ENCODE results near the gene B3GNT9. TPM values are rescaled to one million over a fixed set of nuclear protein-coding genes. Genes with fewer than 3 reads are reported as not detected.
A peak's percentile ranks its signal among the peaks of the same experiment; 100 is the strongest.

Gene B3GNT9, protein sequence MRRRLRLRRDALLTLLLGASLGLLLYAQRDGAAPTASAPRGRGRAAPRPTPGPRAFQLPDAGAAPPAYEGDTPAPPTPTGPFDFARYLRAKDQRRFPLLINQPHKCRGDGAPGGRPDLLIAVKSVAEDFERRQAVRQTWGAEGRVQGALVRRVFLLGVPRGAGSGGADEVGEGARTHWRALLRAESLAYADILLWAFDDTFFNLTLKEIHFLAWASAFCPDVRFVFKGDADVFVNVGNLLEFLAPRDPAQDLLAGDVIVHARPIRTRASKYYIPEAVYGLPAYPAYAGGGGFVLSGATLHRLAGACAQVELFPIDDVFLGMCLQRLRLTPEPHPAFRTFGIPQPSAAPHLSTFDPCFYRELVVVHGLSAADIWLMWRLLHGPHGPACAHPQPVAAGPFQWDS
- total RNA-seq (2012; rRNA removed) = 20.8 and 21.4 TPM in 2 replicates

DNA sequence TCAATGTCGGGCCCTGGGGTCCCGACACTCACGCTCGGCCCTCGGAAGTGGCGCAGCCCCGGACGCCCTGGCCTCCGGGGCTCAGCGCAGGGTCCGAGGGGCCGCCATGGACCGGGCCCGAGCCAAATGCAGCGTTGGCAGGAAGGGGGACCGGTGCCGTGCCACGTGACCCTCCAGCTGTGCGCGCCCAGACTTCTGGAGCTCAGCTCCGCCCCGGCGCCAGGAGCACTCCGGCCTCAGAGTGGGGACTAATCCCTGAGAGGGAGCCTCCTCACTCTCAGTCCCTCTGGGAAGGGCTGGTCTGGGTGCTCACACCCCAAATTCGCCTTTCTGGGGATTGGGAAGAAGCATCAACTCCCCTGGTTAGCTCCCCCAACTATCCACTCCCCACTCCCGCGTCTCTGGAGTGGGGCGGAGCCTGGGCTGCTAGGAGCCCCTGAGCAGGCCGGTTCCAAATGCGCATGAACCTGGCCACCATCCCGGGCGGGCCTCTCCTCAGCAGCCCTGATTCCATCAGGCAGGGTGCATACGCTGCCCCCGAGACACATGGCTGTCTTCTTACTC is at the start of gene B3GNT9:
Gene B3GNT9, minus strand, starts transcription at position 166 of the 564 bp plus-strand sequence. CDS start 513 bp downstream, outside the sequence.
- Histone ChIP-seq H3K9me3 (replicated peaks; ENCODE audit: low read length) (no peaks in the 10 kb centered on the region), H3K36me3 (ENCODE audit: insufficient read depth, low read length) (peaks cover 35% of the 10 kb centered on the region), H3K9ac (ENCODE audit: low read depth, low read length) (peak within 1 kb of the TSS; percentile 93), H3K4me2 (ENCODE audit: low read length) (peak within 1 kb of the TSS; percentile 90), H3K4me1 (ENCODE audit: control insufficient read depth, insufficient read depth, low read length) (peaks cover 21% of the 10 kb centered on the region), H3K27me3 (ENCODE audit: control insufficient read depth, insufficient read depth, low read length) (no peaks in the 10 kb centered on the region), H3K4me3 (ENCODE audit: low read length) (peak within 1 kb of the TSS; percentile 89)

DNA sequence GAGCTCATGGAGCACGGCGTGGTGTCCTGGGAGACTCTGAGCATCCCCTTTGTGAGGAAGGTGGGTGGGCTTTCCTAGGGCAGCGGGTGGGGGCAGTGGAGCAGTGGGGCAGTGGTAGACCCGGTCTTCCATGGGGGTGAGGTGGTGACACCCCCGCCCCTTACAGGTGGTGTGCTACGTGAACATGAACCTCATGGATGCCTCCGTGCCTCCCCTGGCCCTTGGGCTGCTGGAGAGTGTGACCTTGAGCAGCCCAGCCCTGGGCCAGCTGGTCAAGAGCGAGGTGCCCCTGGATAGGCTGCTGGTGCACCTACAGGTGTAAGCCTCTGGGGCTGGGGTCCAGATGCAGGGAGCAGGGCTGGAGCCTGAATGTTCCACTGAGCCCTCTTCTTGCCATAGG is 49.7 kb upstream of the B3GNT9 start:
- no peak overlapping the region for H3K4me3 ChIP-seq (ENCODE audit: low read length)
- no peaks in the 10 kb centered on the region for H3K27me3 ChIP-seq (ENCODE audit: control insufficient read depth, insufficient read depth, low read length)
- peaks cover 57% of the 10 kb centered on the region for H3K36me3 ChIP-seq (ENCODE audit: insufficient read depth, low read length)
- no peaks in the 10 kb centered on the region for H3K4me1 ChIP-seq (ENCODE audit: control insufficient read depth, insufficient read depth, low read length)
- no peak overlapping the region for H3K9ac ChIP-seq (ENCODE audit: low read depth, low read length)
- H3K4me2 ChIP-seq (ENCODE audit: low read length) = no peak overlapping the region
- no peaks in the 10 kb centered on the region for H3K9me3 ChIP-seq (replicated peaks; ENCODE audit: low read length)

DNA sequence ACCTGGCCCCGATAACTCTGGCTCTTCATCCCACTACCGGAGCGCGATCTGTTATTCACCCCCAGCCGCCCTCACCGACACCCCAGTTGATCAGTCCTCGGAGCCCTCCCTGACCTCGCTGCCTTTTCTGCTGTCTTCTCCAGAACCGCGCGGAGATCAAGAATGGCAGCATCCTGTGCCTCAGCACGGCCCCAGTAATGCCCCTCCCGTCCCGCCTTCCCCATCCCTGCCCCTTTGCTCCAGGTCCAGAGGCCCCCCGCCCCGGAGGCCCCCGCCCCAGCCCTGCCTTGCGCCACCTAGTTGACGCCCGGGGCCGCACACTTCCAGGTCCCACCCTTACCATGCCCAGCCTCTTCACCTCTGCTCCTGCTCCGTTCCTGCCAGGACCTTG is 49.0 kb upstream of the B3GNT9 start:
- Histone ChIP-seq H3K4me3 (ENCODE audit: low read length) (no peak overlapping the region), H3K9ac (ENCODE audit: low read depth, low read length) (no peak overlapping the region), H3K27me3 (ENCODE audit: control insufficient read depth, insufficient read depth, low read length) (no peaks in the 10 kb centered on the region), H3K4me1 (ENCODE audit: control insufficient read depth, insufficient read depth, low read length) (no peaks in the 10 kb centered on the region), H3K9me3 (replicated peaks; ENCODE audit: low read length) (no peaks in the 10 kb centered on the region), H3K4me2 (ENCODE audit: low read length) (no peak overlapping the region), H3K36me3 (ENCODE audit: insufficient read depth, low read length) (peaks cover 64% of the 10 kb centered on the region)

DNA sequence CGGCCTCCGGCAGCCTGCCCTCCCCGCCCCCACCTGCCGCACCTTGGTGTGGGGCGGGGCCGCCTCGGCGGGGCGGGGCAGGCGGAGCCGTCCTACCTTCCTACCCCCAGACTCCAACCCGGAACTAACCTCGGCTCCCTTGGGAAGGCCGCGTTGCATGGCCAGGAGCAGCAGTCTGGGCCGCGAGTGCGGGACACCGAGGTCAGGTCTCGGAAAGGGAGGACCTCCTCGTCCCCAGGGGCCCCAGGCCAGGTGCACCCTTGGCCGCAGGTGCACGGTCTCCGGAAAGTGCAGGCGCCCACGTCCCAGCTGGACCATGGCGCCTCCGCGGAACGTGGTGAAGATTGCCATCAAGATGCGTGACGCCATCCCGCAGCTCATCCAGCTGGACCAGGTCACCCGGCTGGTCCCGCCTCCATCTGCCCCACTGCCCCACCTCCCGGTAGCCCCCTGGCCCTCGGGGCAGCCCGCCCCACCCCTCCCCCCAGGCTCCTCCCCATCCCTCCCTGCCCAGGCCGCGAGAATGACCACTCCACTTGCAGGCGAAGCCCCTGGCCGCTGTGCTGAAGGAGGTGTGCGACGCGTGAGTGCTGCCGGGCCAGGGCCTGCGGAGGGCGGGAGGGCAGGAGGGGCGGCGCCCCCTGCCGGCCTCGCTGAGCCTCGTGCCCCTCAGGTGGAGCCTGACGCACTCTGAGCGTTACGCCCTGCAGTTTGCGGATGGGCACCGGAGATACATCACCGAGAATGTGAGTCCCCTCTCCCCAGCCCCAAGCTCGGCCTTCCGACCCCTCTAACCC is 48.4 kb upstream of the B3GNT9 start, which contains the start of gene ELMO3:
Gene ELMO3, plus strand, starts transcription at position 121 of the 797 bp plus-strand sequence. Its CDS starts 196 bp downstream, at position 317.
- peaks cover 66% of the 10 kb centered on the region for H3K36me3 ChIP-seq (ENCODE audit: insufficient read depth, low read length)
- peaks cover 2% of the 10 kb centered on the region for H3K4me1 ChIP-seq (ENCODE audit: control insufficient read depth, insufficient read depth, low read length)
- no peak within 1 kb of the TSS for H3K9ac ChIP-seq (ENCODE audit: low read depth, low read length)
- no peaks in the 10 kb centered on the region for H3K27me3 ChIP-seq (ENCODE audit: control insufficient read depth, insufficient read depth, low read length)
- H3K9me3 ChIP-seq (replicated peaks; ENCODE audit: low read length) = no peaks in the 10 kb centered on the region
- no peak within 1 kb of the TSS for H3K4me3 ChIP-seq (ENCODE audit: low read length)
- H3K4me2 ChIP-seq (ENCODE audit: low read length) = no peak within 1 kb of the TSS

DNA sequence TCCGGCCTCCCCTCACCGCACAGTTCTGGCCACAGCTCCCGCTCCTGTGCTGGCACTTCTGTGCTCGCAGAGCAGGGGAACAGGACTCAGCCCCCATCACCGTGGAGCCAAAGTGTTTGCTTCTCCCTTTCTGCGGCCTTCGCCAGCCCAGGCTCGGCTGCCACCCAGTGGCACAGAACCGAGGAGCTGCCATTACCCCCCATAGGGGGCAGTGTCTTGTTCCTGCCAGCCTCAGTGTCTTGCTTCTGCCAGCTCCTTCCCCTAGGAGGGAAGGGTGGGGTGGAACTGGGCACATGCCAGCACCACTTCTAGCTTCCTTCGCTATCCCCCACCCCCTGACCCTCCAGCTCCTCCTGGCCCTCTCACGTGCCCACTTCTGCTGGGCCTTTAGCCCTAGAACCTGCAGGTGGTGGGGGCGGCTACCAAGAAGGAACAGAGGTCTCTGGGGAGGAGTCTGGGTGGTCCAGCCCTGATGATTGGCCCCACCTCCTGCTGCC is 47.5 kb upstream of the B3GNT9 start:
- Histone ChIP-seq H3K4me3 (ENCODE audit: low read length) (no peak overlapping the region), H3K9ac (ENCODE audit: low read depth, low read length) (no peak overlapping the region), H3K27me3 (ENCODE audit: control insufficient read depth, insufficient read depth, low read length) (no peaks in the 10 kb centered on the region), H3K4me1 (ENCODE audit: control insufficient read depth, insufficient read depth, low read length) (peaks cover 11% of the 10 kb centered on the region), H3K9me3 (replicated peaks; ENCODE audit: low read length) (no peaks in the 10 kb centered on the region), H3K4me2 (ENCODE audit: low read length) (no peak overlapping the region), H3K36me3 (ENCODE audit: insufficient read depth, low read length) (peaks cover 69% of the 10 kb centered on the region)

DNA sequence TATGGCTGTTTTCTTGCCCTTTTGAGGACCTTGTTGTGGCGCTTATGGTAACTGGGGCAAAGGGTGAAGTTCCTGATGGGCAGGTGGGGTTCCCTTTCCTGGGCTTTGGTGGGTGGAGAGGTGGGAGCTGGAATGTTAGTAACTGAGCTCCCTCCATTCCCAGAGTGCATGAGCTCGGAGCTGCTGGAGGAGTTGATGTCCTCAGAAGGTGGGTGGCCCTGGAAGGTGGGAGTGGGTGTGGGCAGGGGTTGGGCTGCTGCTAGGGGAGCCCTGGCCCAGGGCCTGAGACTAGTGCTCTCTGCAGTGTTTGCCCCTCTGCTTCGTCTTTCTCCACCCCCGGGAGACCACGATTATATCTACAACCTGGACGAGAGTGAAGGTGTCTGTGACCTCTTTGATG is 46.9 kb upstream of the B3GNT9 start:
- Histone ChIP-seq H3K4me2 (ENCODE audit: low read length) (no peak overlapping the region), H3K4me1 (ENCODE audit: control insufficient read depth, insufficient read depth, low read length) (peaks cover 16% of the 10 kb centered on the region), H3K9me3 (replicated peaks; ENCODE audit: low read length) (no peaks in the 10 kb centered on the region), H3K4me3 (ENCODE audit: low read length) (no peak overlapping the region), H3K27me3 (ENCODE audit: control insufficient read depth, insufficient read depth, low read length) (no peaks in the 10 kb centered on the region), H3K9ac (ENCODE audit: low read depth, low read length) (no peak overlapping the region), H3K36me3 (ENCODE audit: insufficient read depth, low read length) (peaks cover 73% of the 10 kb centered on the region)

DNA sequence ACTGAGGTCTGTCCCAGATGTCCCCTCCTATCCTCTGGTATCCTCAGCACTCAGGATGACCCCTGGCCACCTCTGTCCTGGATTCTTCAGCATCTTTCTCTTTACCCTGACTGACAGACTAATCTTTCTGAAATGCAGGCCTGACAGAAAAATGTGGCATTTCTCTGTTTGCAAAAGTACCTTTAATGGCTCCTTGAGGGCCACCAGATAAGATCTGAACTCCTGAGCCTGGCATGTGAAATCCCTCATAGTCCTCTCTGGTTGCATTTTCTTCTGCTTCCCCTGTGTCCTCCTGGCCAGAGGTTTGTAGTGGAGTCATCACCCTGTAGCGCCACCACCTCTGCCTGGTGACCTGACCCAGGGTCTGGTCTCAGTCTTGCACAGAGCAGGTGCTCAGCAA is 46.1 kb upstream of the B3GNT9 start:
- Histone ChIP-seq H3K4me1 (ENCODE audit: control insufficient read depth, insufficient read depth, low read length) (peaks cover 16% of the 10 kb centered on the region), H3K4me2 (ENCODE audit: low read length) (no peak overlapping the region), H3K9ac (ENCODE audit: low read depth, low read length) (no peak overlapping the region), H3K9me3 (replicated peaks; ENCODE audit: low read length) (no peaks in the 10 kb centered on the region), H3K4me3 (ENCODE audit: low read length) (no peak overlapping the region), H3K27me3 (ENCODE audit: control insufficient read depth, insufficient read depth, low read length) (no peaks in the 10 kb centered on the region), H3K36me3 (ENCODE audit: insufficient read depth, low read length) (peaks cover 73% of the 10 kb centered on the region)

DNA sequence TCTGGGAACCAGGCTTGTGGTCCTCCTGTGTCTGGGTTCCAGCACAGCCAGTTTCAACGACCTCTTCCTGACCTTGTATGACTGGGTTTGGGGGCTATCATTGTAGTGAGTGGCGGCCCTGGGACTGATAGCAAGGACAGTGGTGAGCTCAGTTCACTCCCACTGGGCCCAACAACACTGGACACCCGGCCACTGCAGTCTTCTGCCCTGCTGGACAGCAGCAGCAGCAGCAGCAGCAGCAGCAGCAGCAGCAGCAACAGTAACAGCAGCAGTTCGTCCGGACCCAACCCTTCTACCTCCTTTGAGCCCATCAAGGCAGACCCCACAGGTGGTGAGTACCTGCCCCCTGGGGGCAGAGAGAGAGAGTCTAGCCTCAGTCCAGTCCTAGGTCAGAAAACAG is 44.9 kb upstream of the B3GNT9 start:
- H3K9ac ChIP-seq (ENCODE audit: low read depth, low read length) = no peak overlapping the region
- H3K36me3 ChIP-seq (ENCODE audit: insufficient read depth, low read length) = peaks cover 64% of the 10 kb centered on the region
- H3K9me3 ChIP-seq (replicated peaks; ENCODE audit: low read length) = no peaks in the 10 kb centered on the region
- peaks cover 22% of the 10 kb centered on the region for H3K4me1 ChIP-seq (ENCODE audit: control insufficient read depth, insufficient read depth, low read length)
- no peak overlapping the region for H3K4me2 ChIP-seq (ENCODE audit: low read length)
- H3K27me3 ChIP-seq (ENCODE audit: control insufficient read depth, insufficient read depth, low read length) = no peaks in the 10 kb centered on the region
- H3K4me3 ChIP-seq (ENCODE audit: low read length) = no peak overlapping the region

DNA sequence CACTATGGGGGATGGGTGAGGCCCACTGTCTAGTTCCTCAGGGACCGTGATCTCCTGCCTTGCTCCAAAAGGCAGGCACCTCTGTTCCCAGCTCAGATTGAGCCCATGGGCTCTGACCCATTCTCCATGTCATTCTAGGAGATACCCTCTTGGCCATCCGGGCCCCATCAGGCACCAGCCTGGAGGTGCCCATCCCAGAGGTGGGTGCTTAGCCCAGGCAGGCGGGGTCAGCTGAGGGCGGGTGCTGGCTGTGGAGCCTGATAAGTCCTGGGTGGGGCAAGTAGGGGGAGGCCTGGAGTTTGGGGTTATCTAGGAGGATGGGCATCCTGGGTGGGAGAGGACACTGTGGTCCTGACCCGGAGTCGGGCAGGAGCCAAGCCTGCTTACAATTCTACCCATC is 43.5 kb upstream of the B3GNT9 start:
- Histone ChIP-seq H3K4me1 (ENCODE audit: control insufficient read depth, insufficient read depth, low read length) (peaks cover 28% of the 10 kb centered on the region), H3K36me3 (ENCODE audit: insufficient read depth, low read length) (peaks cover 56% of the 10 kb centered on the region), H3K4me3 (ENCODE audit: low read length) (peak overlapping the region; percentile 16), H3K9me3 (replicated peaks; ENCODE audit: low read length) (no peaks in the 10 kb centered on the region), H3K27me3 (ENCODE audit: control insufficient read depth, insufficient read depth, low read length) (no peaks in the 10 kb centered on the region), H3K4me2 (ENCODE audit: low read length) (peak overlapping the region; percentile 90), H3K9ac (ENCODE audit: low read depth, low read length) (peak overlapping the region; percentile 99)

DNA sequence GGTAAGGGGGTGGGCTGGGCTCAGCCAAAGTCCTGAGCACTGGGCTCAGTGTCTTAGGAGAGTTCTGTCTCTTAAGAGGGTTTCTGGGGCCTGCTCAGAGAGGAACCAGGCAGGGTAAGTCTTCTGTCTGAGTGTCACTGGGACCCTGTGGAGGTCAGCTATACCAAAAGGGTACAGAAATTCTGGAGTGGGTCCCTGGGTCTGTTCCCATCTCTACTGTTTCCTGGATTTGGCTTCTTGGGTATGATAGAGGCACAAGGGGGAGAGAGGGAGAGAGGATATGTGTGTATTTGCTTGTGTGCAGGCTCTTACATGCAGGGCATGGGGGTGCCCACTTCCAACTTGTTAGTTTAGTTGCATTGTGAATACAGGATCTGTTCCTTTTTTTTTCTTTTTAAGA is 42.7 kb upstream of the B3GNT9 start:
- H3K27me3 ChIP-seq (ENCODE audit: control insufficient read depth, insufficient read depth, low read length) = no peaks in the 10 kb centered on the region
- peak overlapping the region; percentile 90 for H3K4me2 ChIP-seq (ENCODE audit: low read length)
- peak overlapping the region; percentile 95 for H3K4me3 ChIP-seq (ENCODE audit: low read length)
- H3K36me3 ChIP-seq (ENCODE audit: insufficient read depth, low read length) = peaks cover 55% of the 10 kb centered on the region
- H3K9ac ChIP-seq (ENCODE audit: low read depth, low read length) = peak overlapping the region; percentile 99
- no peaks in the 10 kb centered on the region for H3K9me3 ChIP-seq (replicated peaks; ENCODE audit: low read length)
- peaks cover 28% of the 10 kb centered on the region for H3K4me1 ChIP-seq (ENCODE audit: control insufficient read depth, insufficient read depth, low read length)

DNA sequence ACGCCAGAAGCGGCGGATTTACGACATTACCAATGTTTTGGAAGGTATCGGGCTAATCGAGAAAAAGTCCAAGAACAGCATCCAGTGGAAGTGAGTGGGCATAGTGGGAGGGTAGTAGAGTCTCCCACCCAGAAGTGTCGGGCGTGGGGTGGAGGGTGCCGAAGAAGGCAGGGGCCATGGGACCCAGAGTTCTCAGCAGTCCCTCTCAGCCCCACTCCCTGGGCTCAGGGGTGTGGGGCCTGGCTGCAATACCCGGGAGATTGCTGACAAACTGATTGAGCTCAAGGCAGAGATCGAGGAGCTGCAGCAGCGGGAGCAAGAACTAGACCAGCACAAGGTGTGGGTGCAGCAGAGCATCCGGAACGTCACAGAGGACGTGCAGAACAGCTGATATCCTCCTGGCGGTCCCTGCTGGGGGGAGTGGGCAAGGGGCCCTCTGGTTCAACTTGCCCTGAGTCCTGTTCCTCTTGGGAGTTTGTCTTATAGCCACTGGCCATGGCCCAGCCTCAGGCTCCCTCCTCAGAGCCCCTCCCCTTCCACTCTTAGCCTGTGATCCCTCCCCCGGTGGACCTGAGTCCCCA is 42.1 kb upstream of the B3GNT9 start:
- H3K9me3 ChIP-seq (replicated peaks; ENCODE audit: low read length) = no peaks in the 10 kb centered on the region
- H3K4me3 ChIP-seq (ENCODE audit: low read length) = peak overlapping the region; percentile 95
- peak overlapping the region; percentile 99 for H3K9ac ChIP-seq (ENCODE audit: low read depth, low read length)
- no peaks in the 10 kb centered on the region for H3K27me3 ChIP-seq (ENCODE audit: control insufficient read depth, insufficient read depth, low read length)
- peak overlapping the region; percentile 90 for H3K4me2 ChIP-seq (ENCODE audit: low read length)
- H3K36me3 ChIP-seq (ENCODE audit: insufficient read depth, low read length) = peaks cover 50% of the 10 kb centered on the region
- peaks cover 28% of the 10 kb centered on the region for H3K4me1 ChIP-seq (ENCODE audit: control insufficient read depth, insufficient read depth, low read length)
